ENCODE data around the gene KDM1B.

Gene KDM1B

GRCh38 chr6:18262702-18263417, 107.6 kb downstream of the KDM1B start:
- peak; percentile 41 for DNase-seq (ENCODE audit: low spot score)

- peak; percentile 19 for DNase-seq (ENCODE audit: low spot score)
Measured at GRCh38 chr6:18263418-18264218, 108.4 kb downstream of the KDM1B start.

GRCh38 chr6:18264219-18264922, 109.1 kb downstream of the KDM1B start, which contains the start of gene DEK:
TSS of gene DEK (minus strand) at chr6:18264530. CDS start at chr6:18263987, 543 bp downstream.
- peak; percentile 74 for DNase-seq (ENCODE audit: low spot score)

- no peak for DNase-seq (ENCODE audit: low spot score)
Measured at GRCh38 chr6:18264923-18265377, 109.7 kb downstream of the KDM1B start.

- DNase-seq (ENCODE audit: low spot score), result no peak
Measured at GRCh38 chr6:18265787-18266522, 110.7 kb downstream of the KDM1B start.

- DNase-seq (ENCODE audit: low spot score), result no peak
Measured at GRCh38 chr6:18266523-18266912, 111.3 kb downstream of the KDM1B start.

GRCh38 chr6:18268066-18268465, 112.8 kb downstream of the KDM1B start:
- DNase-seq (ENCODE audit: low spot score), result no peak

- no peak for DNase-seq (ENCODE audit: low spot score)
Measured at GRCh38 chr6:18269253-18269652, 114.0 kb downstream of the KDM1B start.

GRCh38 chr6:18269717-18270116, 114.5 kb downstream of the KDM1B start:
- DNase-seq (ENCODE audit: low spot score), result no peak

- no peak for DNase-seq (ENCODE audit: low spot score)
Measured at GRCh38 chr6:18270216-18270615, 115.0 kb downstream of the KDM1B start.

All from hematopoietic multipotent progenitor cell treated with erythropoietin and hydrocortisone succinate and interleukin-3 and kit ligand, for 17 days (in vitro differentiated cells).